Urinary bladder (tissue), 4 donors: ENCODE data around the gene EFCAB5. TPM values are rescaled to one million over a fixed set of nuclear protein-coding genes. Genes with fewer than 3 reads are reported as not detected.
"Not testable (repeated sequence)": the region's sequence is repeated elsewhere in the genome, so short reads cannot be mapped to it uniquely, and the experiment has no call there.

Experiments
- DNase-seq: peaks from one replicate; pipeline ENCODE4 v3.0.0-alpha.2; 2015; ENCODE audit errors: extremely low spot score
- H3K27ac ChIP-seq: one replicate; pipeline ENCODE4 v1.5.1; 2013; ENCODE audit warnings: low read depth, mild to moderate bottlenecking, moderate library complexity
- H3K36me3 ChIP-seq: one replicate; pipeline ENCODE4 v1.6.1; 2013; ENCODE audit warnings: mild to moderate bottlenecking, moderate library complexity; ENCODE audit not compliant: insufficient read depth
- H3K4me1 ChIP-seq: one replicate; pipeline ENCODE4 v1.6.1; 2013; ENCODE audit warnings: mild to moderate bottlenecking, moderate library complexity; ENCODE audit not compliant: insufficient read depth
- H3K4me3 ChIP-seq: one replicate; pipeline ENCODE4 v1.5.1; 2013; ENCODE audit warnings: low read depth, low read length
- WGBS: extraction: QIAGEN DNeasy Blood & Tissue Kit; methylation state at CpG from one replicate; pipeline ENCODE4 v1.1.7; 2013; 5-methylcytosine and 5-hydroxymethylcytosine counted together
- polyA plus RNA-seq: library from polyadenylated mRNA; stranded (reverse); fragments of 200-250 nt; gene quantifications from one replicate; pipeline ENCODE4 v1.2.3, GENCODE V29; 2013
- total RNA-seq: library from RNA; depleted of rRNA; stranded (reverse); fragments of >200 nt; gene quantifications from one replicate; pipeline ENCODE4 v1.2.3, GENCODE V29; 2014
- donor health status: healthy with polysubstance abuse.
- donor health status: healthy.

EFCAB5 gene
- total RNA-seq: 0.90 TPM
- polyA plus RNA-seq: 0.06 TPM

DNA sequence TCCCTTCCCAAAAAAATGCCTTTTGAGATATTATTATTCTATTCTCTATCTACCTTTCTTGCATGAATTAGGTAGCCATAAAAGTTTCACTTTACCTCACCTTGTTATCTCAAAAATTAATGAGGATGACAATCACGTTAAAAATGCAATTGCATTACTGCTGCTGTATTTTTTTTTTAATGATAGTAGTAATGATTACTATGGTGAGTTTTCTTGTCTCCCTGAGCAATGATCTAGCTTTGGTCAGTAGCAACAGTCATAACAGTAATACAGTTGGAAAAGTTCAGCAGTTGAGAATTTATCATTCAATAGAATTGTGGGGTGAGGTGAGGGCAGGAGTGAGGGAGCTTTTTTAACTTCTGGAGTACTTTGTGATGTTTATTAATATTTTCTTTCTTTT, at the start of gene EFCAB5:
Gene EFCAB5, plus strand, starts transcription at position 301 of the 400 bp plus-strand sequence. CDS start 163 bp downstream, outside the sequence.
- Histone ChIP-seq H3K36me3 (no peaks in the 10 kb centered on the region), H3K4me3 (no peak within 1 kb of the TSS), H3K27ac (no peak within 1 kb of the TSS), H3K4me1 (no peaks in the 10 kb centered on the region)
- no peak for DNase-seq
- WGBS: 71% methylated on average over 1 of the region's 1 CpG

GRCh38 chr17:29892201-29892600, 49.2 kb upstream of the EFCAB5 start:
- Histone ChIP-seq H3K27ac (no peak overlapping the region), H3K4me3 (no peak overlapping the region), H3K4me1 (no peaks in the 10 kb centered on the region), H3K36me3 (no peaks in the 10 kb centered on the region)
- DNase-seq: no peak

GRCh38 chr17:29897136-29897535, 44.3 kb upstream of the EFCAB5 start:
- H3K4me1 ChIP-seq, H3K27ac ChIP-seq, H3K36me3 ChIP-seq, DNase-seq, H3K4me3 ChIP-seq: not testable (repeated sequence)
- 96% methylated on average over 4 of the region's 4 CpGs for WGBS

DNA sequence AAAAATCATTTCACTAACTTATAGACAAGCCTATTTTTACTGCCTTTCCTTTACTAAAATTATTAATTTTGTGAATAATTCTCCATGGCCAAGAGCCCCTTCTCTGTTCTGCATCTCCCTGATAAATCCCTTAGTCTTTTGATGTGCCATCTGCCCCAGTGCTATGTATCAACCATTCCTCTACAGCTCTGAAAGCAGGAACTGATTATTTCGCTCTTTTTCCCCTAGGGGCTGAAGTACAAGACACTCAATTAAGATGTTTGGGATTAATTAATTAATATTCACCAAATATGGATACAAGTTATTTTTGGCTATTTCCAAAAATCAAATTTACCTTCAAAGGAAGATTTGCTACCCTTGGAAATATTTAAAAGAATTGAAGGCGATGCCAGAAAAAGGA, 38.0 kb upstream of the EFCAB5 start:
- Histone ChIP-seq H3K36me3 (no peaks in the 10 kb centered on the region), H3K27ac (no peak overlapping the region), H3K4me1 (no peaks in the 10 kb centered on the region), H3K4me3 (no peak overlapping the region)
- whole genome bisulfite sequencing: 94% methylated on average over 2 of the region's 2 CpGs
- DNase-seq: no peak

- H3K4me1 ChIP-seq: no peaks in the 10 kb centered on the region
- H3K36me3 ChIP-seq: no peaks in the 10 kb centered on the region
- H3K4me3 ChIP-seq: no peak overlapping the region
- no peak for DNase-seq
- 96% methylated on average over 3 of the region's 3 CpGs for WGBS
- no peak overlapping the region for H3K27ac ChIP-seq
These were observed 36.2 kb upstream of the EFCAB5 start for GRCh38 chr17:29905086-29905878.

GRCh38 chr17:29905879-29906167, 35.6 kb upstream of the EFCAB5 start:
- WGBS: 95% methylated on average over 3 of the region's 3 CpGs
- H3K36me3 ChIP-seq: no peaks in the 10 kb centered on the region
- H3K4me1 ChIP-seq: no peaks in the 10 kb centered on the region
- no peak overlapping the region for H3K4me3 ChIP-seq
- no peak for DNase-seq
- no peak overlapping the region for H3K27ac ChIP-seq

- H3K36me3 ChIP-seq: no peaks in the 10 kb centered on the region
- no peak overlapping the region for H3K27ac ChIP-seq
- 95% methylated on average over 2 of the region's 2 CpGs for WGBS
- no peak overlapping the region for H3K4me3 ChIP-seq
- no peaks in the 10 kb centered on the region for H3K4me1 ChIP-seq
- DNase-seq: no peak
These were observed 34.5 kb upstream of the EFCAB5 start for GRCh38 chr17:29906969-29907368.

GRCh38 chr17:29909236-29910003, 32.0 kb upstream of the EFCAB5 start:
- DNase-seq: no peak
- H3K27ac ChIP-seq: no peak overlapping the region
- H3K36me3 ChIP-seq: no peaks in the 10 kb centered on the region
- no peaks in the 10 kb centered on the region for H3K4me1 ChIP-seq
- WGBS: 81% methylated on average over 6 of the region's 6 CpGs
- no peak overlapping the region for H3K4me3 ChIP-seq

GRCh38 chr17:29911641-29912177, 29.7 kb upstream of the EFCAB5 start:
- Histone ChIP-seq H3K36me3 (no peaks in the 10 kb centered on the region), H3K4me3 (no peak overlapping the region), H3K4me1 (no peaks in the 10 kb centered on the region), H3K27ac (no peak overlapping the region)
- DNase-seq: no peak

DNA sequence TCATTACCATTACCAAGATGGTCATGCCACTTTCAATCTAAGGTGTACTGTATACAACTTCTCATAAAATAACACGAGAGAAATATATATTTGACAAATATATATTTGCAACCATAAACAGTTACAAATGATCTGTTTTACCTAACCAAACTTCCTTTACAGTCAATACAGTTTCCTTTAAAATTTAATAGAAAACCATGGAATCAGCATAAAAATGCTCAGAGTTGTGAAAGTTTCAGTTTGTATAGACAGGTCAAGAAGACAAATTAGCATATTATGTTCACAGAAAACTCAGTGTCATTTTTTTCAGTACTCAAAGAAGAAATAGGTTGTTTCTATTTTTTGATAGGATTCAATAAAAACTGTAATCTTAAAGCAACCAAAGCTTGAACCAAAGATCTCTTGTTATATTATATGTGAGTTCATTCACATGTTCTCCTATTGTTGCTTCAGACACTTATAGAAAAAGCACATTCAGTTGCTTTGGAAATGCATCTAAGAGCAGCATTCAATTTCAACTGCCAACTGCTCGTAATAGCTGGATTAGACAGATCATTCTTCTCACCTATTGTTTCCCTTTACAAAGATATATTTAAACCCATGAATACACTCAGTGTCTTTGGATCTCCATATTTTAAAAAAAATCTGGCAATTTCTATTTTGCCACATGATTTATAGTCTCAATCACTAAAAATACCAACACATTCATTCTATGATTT, 26.5 kb upstream of the EFCAB5 start:
- no peak for DNase-seq
- no peaks in the 10 kb centered on the region for H3K36me3 ChIP-seq
- no peak overlapping the region for H3K27ac ChIP-seq
- H3K4me1 ChIP-seq: no peaks in the 10 kb centered on the region
- no peak overlapping the region for H3K4me3 ChIP-seq
- WGBS: 81% methylated on average over 2 of the region's 2 CpGs

GRCh38 chr17:29918016-29918415, 23.4 kb upstream of the EFCAB5 start:
- 94% methylated on average over 1 of the region's 1 CpG for WGBS
- Histone ChIP-seq H3K4me1 (no peaks in the 10 kb centered on the region), H3K4me3 (no peak overlapping the region), H3K36me3 (no peaks in the 10 kb centered on the region), H3K27ac (no peak overlapping the region)
- no peak for DNase-seq

GRCh38 chr17:29918922-29919856, 22.2 kb upstream of the EFCAB5 start:
- DNase-seq: no peak
- Histone ChIP-seq H3K4me1 (no peaks in the 10 kb centered on the region), H3K36me3 (no peaks in the 10 kb centered on the region), H3K27ac (no peak overlapping the region), H3K4me3 (no peak overlapping the region)
- 69% methylated on average over 3 of the region's 3 CpGs for WGBS

- Histone ChIP-seq H3K27ac (no peak overlapping the region), H3K4me3 (no peak overlapping the region), H3K36me3 (no peaks in the 10 kb centered on the region), H3K4me1 (no peaks in the 10 kb centered on the region)
- DNase-seq: no peak
- WGBS: 91% methylated on average over 1 of the region's 1 CpG
These were observed 16.6 kb upstream of the EFCAB5 start for GRCh38 chr17:29924786-29925185.
